H1 (cell line): ENCODE measurements around the gene YIF1A. TPM values are rescaled to one million over a fixed set of nuclear protein-coding genes. Genes with fewer than 3 reads are reported as not detected.

Source experiments
- CREB1 ChIP-seq: IDR thresholded peaks from 2 replicates; pipeline ENCODE4 v1.6.1; 2012; ENCODE audit warnings: inconsistent platforms
- GTF2F1 ChIP-seq: IDR thresholded peaks from 2 replicates; pipeline ENCODE4 v1.6.1; 2012; ENCODE audit warnings: low read depth, low read length, improper control_type of control experiment, borderline replicate concordance
- JUN ChIP-seq: IDR thresholded peaks from 2 replicates; pipeline ENCODE4 v1.6.1; 2011; ENCODE audit warnings: low read depth, mild to moderate bottlenecking, improper control_type of control experiment, low read length
- KDM5A ChIP-seq: fragments of 200-600 bp; IDR thresholded peaks from 2 replicates; pipeline ENCODE4 v1.7.1; 2012; ENCODE audit warnings: mild to moderate bottlenecking, low read length, inconsistent platforms, mixed read lengths
- NANOG ChIP-seq: IDR thresholded peaks from 2 replicates; pipeline ENCODE4 v1.6.1; 2011; ENCODE audit warnings: low read length, low read depth, mild to moderate bottlenecking, inconsistent platforms; ENCODE audit not compliant: insufficient read depth, poor library complexity, severe bottlenecking
- polyA plus RNA-seq, 7 experiments: library from polyadenylated mRNA; depleted of rRNA in 3 of 7; stranded (reverse) in 5 of 7; unstranded in 2 of 7; fragments of >200 nt in 5 of 7; fragments of 200-250 nt in 2 of 7; gene quantifications; 1 replicate in 5 of 7; 2 replicates in 1 of 7; 4 replicates in 1 of 7; pipeline versions ENCODE4 v1.2.1 to v1.2.3, GENCODE V29; 2011 to 2013; ENCODE audit warnings: missing spikeins in 2 of 7, mixed read lengths in 2 of 7
- total RNA-seq: library from RNA; stranded (reverse); fragmentation: NEBNext Ultra II Directional; extraction: Animal tissue kit (Norgen Biotek cat#: 25700); gene quantifications from 2 replicates; pipeline ENCODE4 v1.2.1, GENCODE V29; 2021

Gene YIF1A
- total and polyA plus RNA-seq, 2 of the 8 experiments (the other 6 are each of a cell fraction or from before 2014, with no cell fraction given): 70.1 to 178 TPM

- TF ChIP-seq NANOG (no peak), KDM5A (no peak), CREB1 (no peak), GTF2F1 (no peak), JUN (no peak)
Measured at GRCh38 chr11:66267039-66267378, 21.9 kb downstream of the YIF1A start (continued).
